HEK293T (cell line): ENCODE data around the gene CPA2.

Experiments used
- ARNT ChIP-seq: fragments of 450-650 bp; IDR thresholded peaks from 2 replicates; pipeline ENCODE4 v1.6.1; 2017; ENCODE audit warnings: mild to moderate bottlenecking
- BHLHE40 ChIP-seq: fragments of 450-650 bp; IDR thresholded peaks from 2 replicates; pipeline ENCODE4 v1.6.1; 2016; ENCODE audit warnings: mild to moderate bottlenecking, moderate library complexity, borderline replicate concordance
- CTBP1 ChIP-seq: fragments of 450-650 bp; IDR thresholded peaks from 2 replicates; pipeline ENCODE4 v1.6.1; 2016; ENCODE audit warnings: borderline replicate concordance
- ELF4 ChIP-seq: fragments of 450-650 bp; IDR thresholded peaks from 2 replicates; pipeline ENCODE4 v1.6.1; 2017; ENCODE audit warnings: antibody characterized with exemption
- FOXA1 ChIP-seq: fragments of 450-650 bp; IDR thresholded peaks from 2 replicates; pipeline ENCODE4 v1.6.1; 2016; ENCODE audit warnings: mild to moderate bottlenecking
- FOXK2 ChIP-seq: fragments of 450-650 bp; IDR thresholded peaks from 2 replicates; pipeline ENCODE4 v1.6.1; 2016; ENCODE audit warnings: mild to moderate bottlenecking
- FOXM1 ChIP-seq: fragments of 450-650 bp; IDR thresholded peaks from 2 replicates; pipeline ENCODE4 v1.6.1; 2017; ENCODE audit warnings: mild to moderate bottlenecking, borderline replicate concordance
- L3MBTL2 ChIP-seq: fragments of 450-650 bp; conservative IDR thresholded peaks from 2 replicates; pipeline ENCODE4 v1.6.1; 2016; ENCODE audit warnings: mild to moderate bottlenecking
- LEF1 ChIP-seq: fragments of 450-650 bp; IDR thresholded peaks from 2 replicates; pipeline ENCODE4 v1.6.1; 2017; ENCODE audit warnings: mild to moderate bottlenecking, borderline replicate concordance
- NFRKB ChIP-seq: fragments of 450-650 bp; IDR thresholded peaks from 2 replicates; pipeline ENCODE4 v1.6.1; 2016; ENCODE audit warnings: mild to moderate bottlenecking, moderate library complexity
- PKNOX1 ChIP-seq: fragments of 450-650 bp; IDR thresholded peaks from 2 replicates; pipeline ENCODE4 v1.6.1; 2016
- SP1 ChIP-seq: fragments of 450-650 bp; IDR thresholded peaks from 2 replicates; pipeline ENCODE4 v1.6.1; 2017
- SUZ12 ChIP-seq: fragments of 450-650 bp; IDR thresholded peaks from 2 replicates; pipeline ENCODE4 v1.6.1; 2016; ENCODE audit warnings: mild to moderate bottlenecking
- TARDBP ChIP-seq: fragments of 450-650 bp; IDR thresholded peaks from 2 replicates; pipeline ENCODE4 v1.6.1; 2016

GRCh38 chr7:130314305-130314704 lies 47.6 kb downstream of the CPA2 start:
- no peak for TF ChIP-seq CTBP1
- TF ChIP-seq FOXA1 = no peak
- no peak for TF ChIP-seq NFRKB
- TF ChIP-seq BHLHE40 = no peak
- no peak for TF ChIP-seq PKNOX1
- no peak for TF ChIP-seq L3MBTL2
- no peak for TF ChIP-seq TARDBP
- TF ChIP-seq ARNT = no peak
- no peak for TF ChIP-seq SP1
- no peak for TF ChIP-seq LEF1
- no peak for TF ChIP-seq SUZ12
- TF ChIP-seq FOXM1 = no peak
- TF ChIP-seq ELF4 = no peak
- TF ChIP-seq FOXK2 = no peak
